DND-41 (cell line): ENCODE data around the gene MSI2.
A peak's percentile ranks its signal among the peaks of the same experiment; 100 is the strongest.

Experiments used
- ATAC-seq: fragments of 200-7000 bp; cut with Tn5 transposase; 3 replicates; pipeline ENCODE4 v1.9.1; 2021; ENCODE audit warnings: low read depth; ENCODE audit not compliant: insufficient read depth
- DNase-seq: peaks from one replicate; pipeline ENCODE4 v3.0.0-alpha.2; 2020
- H2AFZ ChIP-seq: 2 replicates; pipeline ENCODE4 v1.6.0; 2012; ENCODE audit warnings: low read depth, low read length
- H3K27ac ChIP-seq: 2 replicates; pipeline ENCODE4 v1.5.1; 2012; ENCODE audit warnings: low read length, inconsistent platforms
- H3K27me3 ChIP-seq: fragments of 200-600 bp; sonication (generic); 2 replicates; pipeline ENCODE4 v1.6.0; 2012; ENCODE audit warnings: low read length, mild to moderate bottlenecking, inconsistent platforms; ENCODE audit not compliant: insufficient read depth, poor library complexity
- H3K36me3 ChIP-seq: 2 replicates; pipeline ENCODE4 v1.5.1; 2012; ENCODE audit warnings: low read length, inconsistent platforms; ENCODE audit not compliant: insufficient read depth
- H3K4me1 ChIP-seq: 2 replicates; pipeline ENCODE4 v1.5.1; 2012; ENCODE audit warnings: mild to moderate bottlenecking, low read length; ENCODE audit not compliant: insufficient read depth
- H3K4me2 ChIP-seq: 2 replicates; pipeline ENCODE4 v1.6.0; 2012; ENCODE audit warnings: mild to moderate bottlenecking, moderate library complexity, low read length, inconsistent platforms; ENCODE audit not compliant: insufficient read depth
- H3K4me3 ChIP-seq, 2 experiments: fragments of 200-600 bp in 1 of 2; shearing (Covaris generic) in 1 of 2; 2 replicates each; pipeline ENCODE4 v1.5.1; 2012 to 2016; ENCODE audit warnings: inconsistent platforms in 2 of 2, low read length in 2 of 2, mild to moderate bottlenecking in 2 of 2, low read depth in 1 of 2, moderate library complexity in 1 of 2
- H3K79me2 ChIP-seq: 2 replicates; pipeline ENCODE4 v1.6.0; 2012; ENCODE audit warnings: low read length, inconsistent platforms; ENCODE audit not compliant: insufficient read depth
- H3K9ac ChIP-seq: 2 replicates; pipeline ENCODE4 v1.6.0; 2012; ENCODE audit warnings: low read depth, mild to moderate bottlenecking, inconsistent platforms, low read length, moderate library complexity
- H3K9me3 ChIP-seq: 2 replicates; pipeline ENCODE4 v1.5.1; 2012; ENCODE audit warnings: low read length, moderate library complexity, mild to moderate bottlenecking, inconsistent platforms; ENCODE audit not compliant: insufficient read depth, severe bottlenecking
- H4K20me1 ChIP-seq: 2 replicates; pipeline ENCODE4 v1.6.0; 2012; ENCODE audit warnings: low read length; ENCODE audit not compliant: insufficient read depth
- EZH2 ChIP-seq: IDR thresholded peaks from 3 replicates; pipeline ENCODE4 v1.6.1; 2012; ENCODE audit warnings: borderline replicate concordance, low read depth, mild to moderate bottlenecking, moderate library complexity, low read length, inconsistent platforms; ENCODE audit not compliant: severe bottlenecking
- TF ChIP-seq, protein P1 (sequence below): IDR thresholded peaks from 2 replicates; pipeline ENCODE4 v1.5.1; 2012; ENCODE audit warnings: borderline replicate concordance, low read length, moderate library complexity, mild to moderate bottlenecking; ENCODE audit not compliant: poor library complexity, severe bottlenecking; ENCODE audit errors: extremely low read depth

MSI2 gene

DNA sequence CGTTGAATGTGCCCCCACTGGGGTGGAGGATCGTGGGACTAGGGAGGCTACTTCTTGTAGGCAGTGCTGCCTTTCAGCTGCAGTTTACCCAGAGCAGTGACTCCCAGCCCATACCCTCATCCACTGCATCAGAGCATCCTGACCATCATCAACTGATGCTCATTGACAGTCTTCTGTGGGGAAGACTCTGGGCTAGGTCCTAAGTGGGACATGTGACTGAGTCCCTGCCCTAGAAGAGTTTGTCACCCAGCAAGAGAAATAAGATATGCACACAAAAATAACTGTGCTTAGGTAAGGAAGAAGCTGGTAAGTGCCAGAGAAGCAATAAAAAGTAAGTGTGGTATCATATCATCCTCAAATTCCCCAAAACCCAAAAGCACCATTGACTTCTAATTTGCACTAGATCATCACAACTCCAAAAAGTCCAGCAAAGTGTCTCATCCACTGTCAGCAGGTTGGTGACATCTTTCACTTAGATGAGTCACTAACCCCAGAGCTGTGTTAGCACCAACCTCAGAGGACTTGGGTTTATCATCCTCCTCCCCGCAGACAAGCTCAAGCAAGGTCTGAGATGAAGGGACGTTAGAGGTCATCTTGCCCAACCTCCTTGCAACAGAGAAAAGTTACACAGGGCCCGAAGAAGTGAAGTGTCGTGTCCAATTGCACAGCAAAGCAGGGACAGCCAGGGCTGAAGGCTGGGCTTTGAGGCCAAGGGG, 389.8 kb downstream of the MSI2 start:
- Histone ChIP-seq H3K36me3 (peaks cover 98% of the 10 kb centered on the region), H3K27me3 (no peaks in the 10 kb centered on the region), H3K4me1 (no peaks in the 10 kb centered on the region), H3K9ac (no peak overlapping the region), H3K27ac (0 out of 2 replicates have a peak overlapping the region, but pooled peaks have one; percentile 21), H4K20me1 (peaks cover 15% of the 10 kb centered on the region; the same call in 1 of the 2 replicates), H3K4me3 (no peak overlapping the region), H3K9me3 (no peaks in the 10 kb centered on the region), H2AFZ (no peak overlapping the region), H3K79me2 (peaks cover 30% of the 10 kb centered on the region), H3K4me2 (no peak overlapping the region)
- ATAC-seq = no peak
- TF ChIP-seq, protein P1, sequence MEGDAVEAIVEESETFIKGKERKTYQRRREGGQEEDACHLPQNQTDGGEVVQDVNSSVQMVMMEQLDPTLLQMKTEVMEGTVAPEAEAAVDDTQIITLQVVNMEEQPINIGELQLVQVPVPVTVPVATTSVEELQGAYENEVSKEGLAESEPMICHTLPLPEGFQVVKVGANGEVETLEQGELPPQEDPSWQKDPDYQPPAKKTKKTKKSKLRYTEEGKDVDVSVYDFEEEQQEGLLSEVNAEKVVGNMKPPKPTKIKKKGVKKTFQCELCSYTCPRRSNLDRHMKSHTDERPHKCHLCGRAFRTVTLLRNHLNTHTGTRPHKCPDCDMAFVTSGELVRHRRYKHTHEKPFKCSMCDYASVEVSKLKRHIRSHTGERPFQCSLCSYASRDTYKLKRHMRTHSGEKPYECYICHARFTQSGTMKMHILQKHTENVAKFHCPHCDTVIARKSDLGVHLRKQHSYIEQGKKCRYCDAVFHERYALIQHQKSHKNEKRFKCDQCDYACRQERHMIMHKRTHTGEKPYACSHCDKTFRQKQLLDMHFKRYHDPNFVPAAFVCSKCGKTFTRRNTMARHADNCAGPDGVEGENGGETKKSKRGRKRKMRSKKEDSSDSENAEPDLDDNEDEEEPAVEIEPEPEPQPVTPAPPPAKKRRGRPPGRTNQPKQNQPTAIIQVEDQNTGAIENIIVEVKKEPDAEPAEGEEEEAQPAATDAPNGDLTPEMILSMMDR = no peak
- TF ChIP-seq EZH2 = no peak
- no peak for DNase-seq

DNA sequence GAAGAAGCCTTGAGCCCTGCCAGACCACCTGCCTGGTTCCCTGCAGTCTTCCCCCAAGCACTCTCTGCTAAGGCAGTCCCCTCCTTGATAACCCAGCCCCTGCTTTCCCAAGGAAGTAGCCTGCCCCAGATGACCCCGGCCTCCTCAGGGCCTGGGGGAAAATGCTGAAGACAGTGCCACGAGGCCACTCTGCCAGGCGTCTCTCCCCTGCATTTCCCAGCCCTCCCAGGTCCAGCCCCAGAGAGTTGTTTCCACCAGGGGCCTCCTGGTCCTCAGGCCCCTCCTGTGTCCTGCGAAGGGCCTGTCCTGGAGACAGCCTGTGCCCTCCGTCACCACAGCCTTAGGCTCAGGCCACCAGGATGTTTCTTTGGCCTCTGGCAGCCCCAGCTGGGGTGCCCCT, 392.4 kb downstream of the MSI2 start:
- ATAC-seq (no peak), DNase-seq (no peak)
- Histone ChIP-seq H3K9ac (no peak overlapping the region), H3K4me1 (no peaks in the 10 kb centered on the region), H3K4me3 (no peak overlapping the region), H3K9me3 (no peaks in the 10 kb centered on the region), H3K27me3 (no peaks in the 10 kb centered on the region), H4K20me1 (peaks cover 11% of the 10 kb centered on the region; the same call in 1 of the 2 replicates), H3K79me2 (peaks cover 19% of the 10 kb centered on the region), H3K36me3 (peaks cover 98% of the 10 kb centered on the region), H3K4me2 (no peak overlapping the region), H2AFZ (no peak overlapping the region), H3K27ac (peak overlapping the region; percentile 32; the same call in 1 of the 2 replicates)
- TF ChIP-seq, protein P1 = no peak
- no peak for TF ChIP-seq EZH2

- H2AFZ ChIP-seq = no peak overlapping the region
- peaks cover 19% of the 10 kb centered on the region for H3K79me2 ChIP-seq
- TF ChIP-seq, protein P1 = no peak
- no peak for TF ChIP-seq EZH2
- peaks cover 11% of the 10 kb centered on the region; the same call in 1 of the 2 replicates for H4K20me1 ChIP-seq
- no peaks in the 10 kb centered on the region for H3K9me3 ChIP-seq
- H3K4me3 ChIP-seq = no peak overlapping the region
- H3K4me2 ChIP-seq = no peak overlapping the region
- peak overlapping the region; percentile 44; the same call in 1 of the 2 replicates for H3K27ac ChIP-seq
- no peaks in the 10 kb centered on the region for H3K4me1 ChIP-seq
- DNase-seq = no peak
- no peak overlapping the region for H3K9ac ChIP-seq
- H3K36me3 ChIP-seq = peaks cover 98% of the 10 kb centered on the region
- H3K27me3 ChIP-seq = no peaks in the 10 kb centered on the region
- no peak for ATAC-seq
Observed at GRCh38 chr17:57649191-57649590, 392.9 kb downstream of the MSI2 start.
